ENCODE results near the gene JHY. TPM values are rescaled to one million over a fixed set of nuclear protein-coding genes. Genes with fewer than 3 reads are reported as not detected.

Gene JHY
- total RNA-seq, 4 donors from 2014 or later = 6.9 to 15.6 (median 10.2) TPM

DNA sequence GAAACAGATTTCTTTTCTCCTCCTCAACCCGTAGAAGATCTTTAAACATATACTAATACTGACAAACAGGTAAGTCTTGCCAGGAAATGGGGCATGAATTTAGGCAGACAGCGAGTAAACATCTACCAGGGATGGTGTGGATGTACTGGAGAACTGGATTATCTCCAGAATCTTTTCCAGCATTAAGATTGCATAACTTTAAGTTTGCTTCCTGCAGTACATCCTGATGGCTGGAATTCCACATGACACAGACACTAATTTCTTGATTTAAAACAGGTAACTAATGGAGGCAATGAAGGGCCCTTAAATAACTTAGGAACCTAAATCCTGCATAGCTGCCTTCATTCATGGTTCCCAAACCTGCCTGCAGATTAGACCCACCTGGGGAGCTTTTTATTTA lies 40.7 kb downstream of the JHY start:
- Histone ChIP-seq H3K9me3 (no peaks in the 10 kb centered on the region), H3K36me3 (peaks cover 0 to 24% of the 10 kb centered on the region in 2 donors), H3K4me3 (no peak overlapping the region), H3K27ac (no peak overlapping the region), H3K4me1 (no peaks in the 10 kb centered on the region), H3K27me3 (no peaks in the 10 kb centered on the region)
- WGBS, 2 donors (ENCODE audit: low coverage in 1 of 2) = 66 to 90% methylated on average over 2 of the region's 2 CpGs
- TF ChIP-seq POLR2A (IDR thresholded peaks at IDR 0.05) (no peak), EP300 (IDR thresholded peaks at IDR 0.05) (no peak), POLR2AphosphoS5 (IDR thresholded peaks at IDR 0.05) (no peak)
- TF ChIP-seq, protein P1, sequence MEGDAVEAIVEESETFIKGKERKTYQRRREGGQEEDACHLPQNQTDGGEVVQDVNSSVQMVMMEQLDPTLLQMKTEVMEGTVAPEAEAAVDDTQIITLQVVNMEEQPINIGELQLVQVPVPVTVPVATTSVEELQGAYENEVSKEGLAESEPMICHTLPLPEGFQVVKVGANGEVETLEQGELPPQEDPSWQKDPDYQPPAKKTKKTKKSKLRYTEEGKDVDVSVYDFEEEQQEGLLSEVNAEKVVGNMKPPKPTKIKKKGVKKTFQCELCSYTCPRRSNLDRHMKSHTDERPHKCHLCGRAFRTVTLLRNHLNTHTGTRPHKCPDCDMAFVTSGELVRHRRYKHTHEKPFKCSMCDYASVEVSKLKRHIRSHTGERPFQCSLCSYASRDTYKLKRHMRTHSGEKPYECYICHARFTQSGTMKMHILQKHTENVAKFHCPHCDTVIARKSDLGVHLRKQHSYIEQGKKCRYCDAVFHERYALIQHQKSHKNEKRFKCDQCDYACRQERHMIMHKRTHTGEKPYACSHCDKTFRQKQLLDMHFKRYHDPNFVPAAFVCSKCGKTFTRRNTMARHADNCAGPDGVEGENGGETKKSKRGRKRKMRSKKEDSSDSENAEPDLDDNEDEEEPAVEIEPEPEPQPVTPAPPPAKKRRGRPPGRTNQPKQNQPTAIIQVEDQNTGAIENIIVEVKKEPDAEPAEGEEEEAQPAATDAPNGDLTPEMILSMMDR (IDR thresholded peaks at IDR 0.05) = no peak
- ATAC-seq = no peak

DNA sequence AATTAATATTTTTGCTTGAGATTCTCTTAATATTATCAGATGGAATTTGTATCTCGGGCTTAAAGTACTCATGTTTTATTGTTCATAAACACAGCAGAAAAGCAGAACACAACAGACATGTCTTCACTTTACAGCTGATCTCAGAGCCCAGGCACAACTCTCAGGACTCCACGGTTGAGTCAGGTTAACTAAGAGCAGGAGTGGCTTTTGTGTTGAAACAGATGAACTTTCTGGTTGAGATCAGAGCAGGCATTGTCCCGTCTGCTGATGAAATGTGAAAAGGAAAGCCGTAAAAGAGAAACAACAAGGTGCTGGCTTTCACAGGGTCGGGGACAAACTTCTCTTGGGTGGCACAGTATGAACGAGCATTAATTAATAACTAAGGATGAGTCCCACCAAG lies 49.0 kb downstream of the JHY start:
- WGBS, 2 donors (ENCODE audit: low coverage in 1 of 2) = 75 to 85% methylated on average over 3 to 4 of the region's 6 CpGs
- Histone ChIP-seq H3K27me3 (no peaks in the 10 kb centered on the region), H3K36me3 (peaks cover 0 to 25% of the 10 kb centered on the region in 2 donors), H3K27ac (no peak overlapping the region), H3K4me1 (no peaks in the 10 kb centered on the region), H3K9me3 (no peaks in the 10 kb centered on the region), H3K4me3 (no peak overlapping the region)
- no peak for ATAC-seq
- no peak for TF ChIP-seq POLR2AphosphoS5 (IDR thresholded peaks at IDR 0.05)

DNA sequence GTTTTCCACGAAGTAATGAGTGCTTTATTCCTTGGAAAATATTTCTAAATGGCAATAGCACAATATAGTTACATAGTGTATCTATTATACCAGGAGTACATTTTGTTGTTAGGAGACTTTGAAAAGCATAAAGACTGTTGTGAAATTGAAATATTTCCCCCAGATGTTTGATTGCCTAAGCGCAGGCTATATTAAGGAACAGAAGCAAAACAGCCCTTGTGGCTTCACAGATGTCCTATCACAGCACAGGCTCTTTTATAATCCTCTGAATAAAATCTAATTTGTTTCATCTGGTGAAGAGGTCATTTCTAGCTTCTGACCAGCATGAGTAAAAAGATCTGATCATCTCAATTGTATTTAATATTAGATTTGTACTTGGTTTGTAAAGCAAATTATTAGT lies 50.9 kb downstream of the JHY start:
- Histone ChIP-seq H3K4me3 (no peak overlapping the region), H3K36me3 (peaks cover 0 to 15% of the 10 kb centered on the region in 2 donors), H3K27me3 (no peaks in the 10 kb centered on the region), H3K9me3 (no peaks in the 10 kb centered on the region), H3K27ac (no peak overlapping the region), H3K4me1 (no peaks in the 10 kb centered on the region)
- 41 to 65% methylated on average over 2 of the region's 2 CpGs for whole genome bisulfite sequencing, 2 donors (ENCODE audit: low coverage in 1 of 2)
- peak; percentile 71 for ATAC-seq
- TF ChIP-seq POLR2AphosphoS5 (IDR thresholded peaks at IDR 0.05) (no peak), EP300 (IDR thresholded peaks at IDR 0.05) (no peak), POLR2A (IDR thresholded peaks at IDR 0.05) (no peak)
- TF ChIP-seq, protein P1 (IDR thresholded peaks at IDR 0.05) = no peak

DNA sequence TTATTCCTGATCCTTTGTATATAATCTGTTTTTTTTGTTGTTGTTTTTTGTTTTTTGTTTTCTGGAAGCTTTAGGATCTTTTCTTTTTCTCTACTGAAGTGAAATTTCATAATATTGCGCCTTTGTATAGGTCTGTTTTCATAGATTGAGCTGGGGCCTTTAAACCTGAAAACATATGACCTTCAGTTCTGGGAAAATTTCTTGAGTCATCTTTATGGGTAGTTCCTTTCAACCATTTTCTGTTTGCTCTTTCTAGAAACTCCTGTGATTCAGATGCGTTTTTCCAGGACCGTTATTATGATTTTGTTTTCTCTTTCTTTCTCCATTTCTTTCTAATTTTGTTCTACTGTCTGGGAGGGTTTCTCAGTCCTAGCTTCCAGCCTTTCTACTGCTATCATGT lies 55.4 kb downstream of the JHY start:
- no peak overlapping the region for H3K4me3 ChIP-seq
- no peaks in the 10 kb centered on the region for H3K27me3 ChIP-seq
- peaks cover 0 to 24% of the 10 kb centered on the region in 2 donors for H3K36me3 ChIP-seq
- H3K4me1 ChIP-seq = no peaks in the 10 kb centered on the region
- H3K9me3 ChIP-seq = no peaks in the 10 kb centered on the region
- no peak for ATAC-seq
- WGBS, 2 donors (ENCODE audit: low coverage in 1 of 2) = 88 to 95% methylated on average over 3 of the region's 3 CpGs
- TF ChIP-seq, protein P1 (IDR thresholded peaks at IDR 0.05) = no peak
- TF ChIP-seq POLR2AphosphoS5 (IDR thresholded peaks at IDR 0.05) (no peak), EP300 (IDR thresholded peaks at IDR 0.05) (no peak), POLR2A (IDR thresholded peaks at IDR 0.05) (no peak)
- no peak overlapping the region for H3K27ac ChIP-seq

DNA sequence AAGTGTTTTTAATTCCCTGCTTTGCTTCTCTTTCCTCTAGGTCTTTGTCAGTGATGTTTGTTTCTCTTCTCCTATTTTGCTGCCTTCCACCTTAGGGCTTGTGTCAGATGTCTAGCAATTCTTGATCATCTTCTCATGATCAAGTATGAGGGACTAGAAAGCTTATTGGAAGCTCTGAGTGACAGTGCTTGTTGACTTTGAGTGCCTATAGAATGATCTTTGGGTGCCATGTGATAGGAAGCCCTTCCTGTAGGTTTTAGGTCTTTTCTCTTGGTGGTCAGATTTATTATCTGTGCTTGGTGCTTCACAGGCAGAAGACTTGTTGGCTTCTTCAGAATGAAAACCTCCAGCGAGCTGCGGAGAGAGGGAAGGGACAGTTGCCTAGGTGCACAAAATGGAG lies 56.0 kb downstream of the JHY start:
- H3K27ac ChIP-seq = no peak overlapping the region
- no peak overlapping the region for H3K4me3 ChIP-seq
- WGBS, 2 donors (ENCODE audit: low coverage in 1 of 2) = 79% methylated on average over 2 of the region's 2 CpGs
- peaks cover 0 to 27% of the 10 kb centered on the region in 2 donors for H3K36me3 ChIP-seq
- no peaks in the 10 kb centered on the region for H3K9me3 ChIP-seq
- no peak for TF ChIP-seq POLR2A (IDR thresholded peaks at IDR 0.05)
- no peaks in the 10 kb centered on the region for H3K4me1 ChIP-seq
- no peaks in the 10 kb centered on the region for H3K27me3 ChIP-seq
- no peak for ATAC-seq

DNA sequence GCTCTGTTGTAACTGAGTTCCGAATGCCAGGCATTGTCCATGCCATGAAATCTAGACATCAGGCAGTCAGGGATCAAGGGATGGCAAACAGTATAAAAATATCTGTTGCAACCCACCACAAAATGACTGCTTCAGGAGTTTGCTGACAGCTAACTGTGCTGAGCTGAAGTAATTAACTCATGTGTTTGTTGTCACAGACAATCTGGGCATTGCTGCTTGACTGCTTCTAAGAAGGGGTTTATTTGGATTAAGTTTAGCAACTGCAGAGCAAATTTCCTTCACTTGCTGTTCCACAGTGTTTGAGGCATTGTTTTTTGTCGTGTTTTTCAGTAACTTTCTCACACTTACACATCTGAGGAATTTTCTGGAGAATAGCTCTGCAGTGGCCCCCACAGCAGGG lies 68.7 kb downstream of the JHY start:
- H3K9me3 ChIP-seq = no peaks in the 10 kb centered on the region
- no peaks in the 10 kb centered on the region for H3K4me1 ChIP-seq
- TF ChIP-seq, protein P1 (IDR thresholded peaks at IDR 0.05) = no peak
- TF ChIP-seq POLR2AphosphoS5 (IDR thresholded peaks at IDR 0.05) (no peak), POLR2A (IDR thresholded peaks at IDR 0.05) (no peak)
- no peak overlapping the region for H3K27ac ChIP-seq
- no peaks in the 10 kb centered on the region for H3K27me3 ChIP-seq
- peaks cover 4 to 50% of the 10 kb centered on the region in 2 donors for H3K36me3 ChIP-seq
- no peak for ATAC-seq
- 70 to 75% methylated on average over 2 of the region's 2 CpGs for WGBS, 2 donors (ENCODE audit: low coverage in 1 of 2)
- no peak overlapping the region for H3K4me3 ChIP-seq

Data from gastroesophageal sphincter (tissue), 4 donors.